Fibroblast of mammary gland (primary cell): ENCODE data around the gene EML5.
A peak's percentile ranks its signal among the peaks of the same experiment; 100 is the strongest.

ENCODE experiments used
- DNase-seq: peaks from one replicate; pipeline ENCODE4 v3.0.0-alpha.2; 2010; ENCODE audit warnings: low read depth
- H3K4me3 ChIP-seq: 2 replicates; pipeline ENCODE4 v1.5.1; 2011; ENCODE audit warnings: low read depth, mild to moderate bottlenecking, low read length, moderate library complexity; ENCODE audit not compliant: control insufficient read depth
- CTCF ChIP-seq: conservative IDR thresholded peaks from 2 replicates; pipeline ENCODE4 v1.5.1; 2011; ENCODE audit warnings: low read depth, low read length, inconsistent platforms; ENCODE audit not compliant: control insufficient read depth, insufficient read depth

EML5 gene

GRCh38 chr14:88597601-88598000 is 195.2 kb downstream of the EML5 start:
- TF ChIP-seq CTCF: no peak
- no peak overlapping the region for H3K4me3 ChIP-seq
- no peak for DNase-seq

GRCh38 chr14:88597038-88597437 is 195.7 kb downstream of the EML5 start:
- H3K4me3 ChIP-seq: no peak overlapping the region
- TF ChIP-seq CTCF: no peak
- DNase-seq: no peak

GRCh38 chr14:88592031-88592430 is 200.7 kb downstream of the EML5 start:
- no peak overlapping the region for H3K4me3 ChIP-seq
- TF ChIP-seq CTCF: no peak
- no peak for DNase-seq

GRCh38 chr14:88590173-88590572 is 202.6 kb downstream of the EML5 start:
- peak; percentile 27 for DNase-seq
- no peak for TF ChIP-seq CTCF

GRCh38 chr14:88588081-88588480 is 204.7 kb downstream of the EML5 start:
- no peak for DNase-seq
- TF ChIP-seq CTCF: no peak

More at GRCh38 chr14:88590173-88590572, 202.6 kb downstream of the EML5 start:
- H3K4me3 ChIP-seq: no peak overlapping the region

GRCh38 chr14:88584451-88584850 is 208.3 kb downstream of the EML5 start:
- DNase-seq: no peak
- no peak for TF ChIP-seq CTCF
- no peak overlapping the region for H3K4me3 ChIP-seq

More at GRCh38 chr14:88588081-88588480, 204.7 kb downstream of the EML5 start:
- H3K4me3 ChIP-seq: no peak overlapping the region

GRCh38 chr14:88576222-88576621 is 216.5 kb downstream of the EML5 start:
- no peak overlapping the region for H3K4me3 ChIP-seq
- DNase-seq: no peak
- no peak for TF ChIP-seq CTCF
